Measurements from ENCODE around the gene PRKG1. TPM values are rescaled to one million over a fixed set of nuclear protein-coding genes. Genes with fewer than 3 reads are reported as not detected.

Gene PRKG1
- total RNA-seq, 1 experiment from 2014 or later: 10.4 TPM

- no peak overlapping the region for H3K27ac ChIP-seq (ENCODE audit: insufficient read length, low read depth, low read length)
- no peak overlapping the region for H2BK5ac ChIP-seq (ENCODE audit: insufficient read length, low read length)
- no peaks in the 10 kb centered on the region for H4K20me1 ChIP-seq (ENCODE audit: control insufficient read depth, insufficient read depth, insufficient read length)
- no peak overlapping the region for H3K9ac ChIP-seq (ENCODE audit: extremely low read depth, insufficient read length, low read length)
- no peak overlapping the region for H2BK12ac ChIP-seq (ENCODE audit: insufficient read length, low read depth, low read length)
- no peaks in the 10 kb centered on the region for H3K79me2 ChIP-seq (ENCODE audit: insufficient read depth, low read length)
- no peak overlapping the region for H3K23ac ChIP-seq (ENCODE audit: insufficient read length, low read depth, low read length)
- H2BK15ac ChIP-seq (ENCODE audit: low read depth, low read length): no peak overlapping the region
- H3K79me1 ChIP-seq (ENCODE audit: insufficient read depth, low read depth, low read length, poor library complexity, severe bottlenecking): no peaks in the 10 kb centered on the region
- no peaks in the 10 kb centered on the region for H3K27me3 ChIP-seq (ENCODE audit: insufficient read depth, low read length)
- no peak overlapping the region for H4K91ac ChIP-seq (ENCODE audit: insufficient read length, low read depth, low read length)
- Mint-ChIP-seq H3K36me3 (ENCODE audit: insufficient read depth in 1 of 3, low read depth in 3 of 3) (peaks cover 0 to 2% (median 0%) of the 10 kb centered on the region in 3 experiments; a peak in 3 of 7 replicates), H3K27me3 (ENCODE audit: low read depth) (no peaks in the 10 kb centered on the region), H3K9me3 (no peaks in the 10 kb centered on the region), H3K4me3 (no peak overlapping the region), H3K27ac (peak overlapping the region in 1 of 3 experiments; percentile 8; a peak in 1 of 7 replicates), H3K4me1 (peaks cover 4% of the 10 kb centered on the region in 2 experiments; a peak in 3 of 4 replicates)
- no peak overlapping the region for H4K5ac ChIP-seq (ENCODE audit: insufficient read length, low read depth, low read length)
- no peak for DNase-seq
- H2BK120ac ChIP-seq (ENCODE audit: low read depth, low read length, poor library complexity, severe bottlenecking): no peak overlapping the region
- no peak overlapping the region for H2BK20ac ChIP-seq (ENCODE audit: low read depth, low read length, poor library complexity, severe bottlenecking)
- H3K4me1 ChIP-seq (ENCODE audit: insufficient read depth, low read length): no peaks in the 10 kb centered on the region
- H3K9me3 ChIP-seq (ENCODE audit: control insufficient read depth, low read depth, low read length): no peaks in the 10 kb centered on the region
- no peaks in the 10 kb centered on the region for H3K23me2 ChIP-seq (ENCODE audit: insufficient read length, low read depth, low read length, poor library complexity, severe bottlenecking)
- no peak overlapping the region for H3K14ac ChIP-seq (ENCODE audit: insufficient read depth, low read length)
- no peak overlapping the region for H3K4me2 ChIP-seq (ENCODE audit: insufficient read depth, insufficient read length, low read length)
- H3K18ac ChIP-seq (ENCODE audit: insufficient read length, low read depth, low read length): no peak overlapping the region
- no peak for TF ChIP-seq CTCF (conservative IDR thresholded peaks at IDR 0.05)
- H3K56ac ChIP-seq (ENCODE audit: insufficient read length, low read depth, low read length): no peak overlapping the region
- no peak overlapping the region for H4K8ac ChIP-seq (replicated peaks; ENCODE audit: insufficient read length, low read depth, low read length)
- no peak overlapping the region for H2AK5ac ChIP-seq (ENCODE audit: insufficient read length, low read length)
- no CpG with 5 or more reads among the region's 3 CpGs for WGBS (ENCODE audit: extremely low coverage, insufficient read length, low lambda C conversion rate)
- H3T11ph ChIP-seq (ENCODE audit: low read length): no peak overlapping the region
- H2AFZ ChIP-seq (ENCODE audit: low read length): no peak overlapping the region
- H3K4ac ChIP-seq (ENCODE audit: low read depth, low read length): no peak overlapping the region
Measured at GRCh38 chr10:51321300-51321699, 247.0 kb downstream of the PRKG1 start.

Measured in H9 (cell line).